GM12878 (cell line): ENCODE data around the gene CCDC137. TPM values are rescaled to one million over a fixed set of nuclear protein-coding genes. Genes with fewer than 3 reads are reported as not detected.

ENCODE experiments used
- ATAC-seq: fragments of 200-7000 bp; cut with Tn5 transposase; 3 replicates; pipeline ENCODE4 v1.9.1; 2020; ENCODE audit warnings: mild to moderate bottlenecking, moderate library complexity
- BruUV-seq: library from RNA; stranded (reverse); fragments of 400-500 nt; replicated peaks from 2 replicates; lab custom pipeline; 2021; lab: Mats Ljungman, UMichigan
- CTCF ChIA-PET: fragments of 300-600 bp; sonication (Branson Sonifier 250); formaldehyde crosslinking; extraction: SDS; loops from one replicate; lab custom pipeline; 2021; ENCODE audit warnings: inconsistent platforms; lab: Yijun Ruan, JAX
- POLR2A ChIA-PET: fragments of 350-600 bp; formaldehyde crosslinking; extraction: SDS; loops from one replicate; lab custom pipeline; 2021; ENCODE audit warnings: inconsistent platforms; lab: Charles Lee
- RAD21 ChIA-PET: fragments of 300-600 bp; sonication (Branson Sonifier 250); formaldehyde crosslinking; loops from one replicate; lab custom pipeline; 2023; ENCODE audit warnings: antibody characterized with exemption; ENCODE audit not compliant: unreplicated experiment; lab: Charles Lee
- SMC1A ChIA-PET: fragments of 300-600 bp; sonication (Branson Sonifier 250); formaldehyde crosslinking; loops from one replicate; lab custom pipeline; 2023; ENCODE audit not compliant: unreplicated experiment, uncharacterized antibody; lab: Charles Lee
- DNase-seq: peaks from one replicate; pipeline ENCODE4 v3.0.0-alpha.2; 2011; ENCODE audit warnings: low read depth, low spot score
- FAIRE-seq: peaks from 3 replicates; lab custom pipeline; 2011; peaks lifted over from hg19 to GRCh38; lab: Jason Lieb, UNC
- H2AFZ ChIP-seq: 2 replicates; pipeline ENCODE4 v1.6.0; 2011; ENCODE audit warnings: low read depth, low read length, control low read depth; ENCODE audit not compliant: control insufficient read depth
- H3K27ac ChIP-seq: 2 replicates; pipeline ENCODE4 v1.5.1; 2011; ENCODE audit warnings: control low read depth; ENCODE audit not compliant: control insufficient read depth, insufficient read depth
- H3K27me3 ChIP-seq, 2 experiments: replicated peaks in 1 of 2; 2 replicates each; pipeline versions ENCODE4 v1.6.0 to v1.6.1; 2011; ENCODE audit warnings: low read length in 1 of 2; ENCODE audit not compliant: control insufficient read depth in 2 of 2, insufficient read depth in 2 of 2
- H3K36me3 ChIP-seq, 2 experiments: 2 replicates each; pipeline ENCODE4 v1.5.1; 2011; ENCODE audit warnings: low read length in 1 of 2; ENCODE audit not compliant: control insufficient read depth in 2 of 2, insufficient read depth in 2 of 2
- H3K4me1 ChIP-seq: 2 replicates; pipeline ENCODE4 v1.6.1; 2011; ENCODE audit warnings: mild to moderate bottlenecking, low read length, moderate library complexity, mixed read lengths; ENCODE audit not compliant: control insufficient read depth, insufficient read depth
- H3K4me2 ChIP-seq: 2 replicates; pipeline ENCODE4 v1.6.0; 2011; ENCODE audit warnings: control low read depth; ENCODE audit not compliant: control insufficient read depth, insufficient read depth
- H3K4me3 ChIP-seq: fragments of 200-600 bp; sonication (generic); 2 replicates; pipeline ENCODE4 v1.5.1; 2016
- H3K79me2 ChIP-seq: 2 replicates; pipeline ENCODE4 v1.6.0; 2011; ENCODE audit warnings: low read length; ENCODE audit not compliant: control insufficient read depth, insufficient read depth
- H3K9ac ChIP-seq: 2 replicates; pipeline ENCODE4 v1.8.0; 2011; ENCODE audit warnings: low read length, control low read depth, mixed read lengths; ENCODE audit not compliant: control insufficient read depth, insufficient read depth
- H3K9me3 ChIP-seq: replicated peaks from 3 replicates; pipeline ENCODE4 v1.5.1; 2011; ENCODE audit warnings: mild to moderate bottlenecking, low read length; ENCODE audit not compliant: control insufficient read depth, insufficient read depth
- H4K20me1 ChIP-seq: 2 replicates; pipeline ENCODE4 v1.6.0; 2011; ENCODE audit not compliant: control insufficient read depth, insufficient read depth
- CEBPB ChIP-seq, 2 experiments: fragments of 150-350 bp in 1 of 2; IDR thresholded peaks; 2 replicates each; pipeline ENCODE4 v1.6.1; 2012 to 2014; ENCODE audit warnings: low read depth in 2 of 2, low read length in 2 of 2, borderline replicate concordance in 1 of 2, inconsistent platforms in 1 of 2
- EP300 ChIP-seq, 2 experiments: fragments of 150-350 bp in 1 of 2; IDR thresholded peaks; 2 replicates each; pipeline ENCODE4 v1.6.1; 2011 to 2012; ENCODE audit warnings: low read depth in 2 of 2, low read length in 2 of 2, borderline replicate concordance in 1 of 2, improper control_type of control experiment in 1 of 2, inconsistent platforms in 1 of 2; ENCODE audit not compliant: control insufficient read depth in 1 of 2
- IKZF2 ChIP-seq, 2 experiments: fragments of 450-650 bp; IDR thresholded peaks; 2 replicates each; pipeline ENCODE4 v1.6.1; 2017; ENCODE audit warnings: mild to moderate bottlenecking in 2 of 2, moderate library complexity in 2 of 2
- NFIC ChIP-seq: IDR thresholded peaks from 2 replicates; pipeline ENCODE4 v1.6.1; 2012; ENCODE audit warnings: low read depth, mild to moderate bottlenecking, inconsistent platforms, low read length, moderate library complexity
- NR2F1 ChIP-seq: fragments of 450-650 bp; conservative IDR thresholded peaks from 2 replicates; pipeline ENCODE4 v1.6.1; 2017; ENCODE audit warnings: mild to moderate bottlenecking
- SREBF2 ChIP-seq: IDR thresholded peaks from 2 replicates; pipeline ENCODE4 v1.6.1; 2012; ENCODE audit warnings: mild to moderate bottlenecking, low read length
- STAT1 ChIP-seq: fragments of 450-650 bp; conservative IDR thresholded peaks from 2 replicates; pipeline ENCODE4 v1.6.1; 2014; ENCODE audit warnings: antibody characterized with exemption, mild to moderate bottlenecking
- TARDBP ChIP-seq: IDR thresholded peaks from 2 replicates; pipeline ENCODE4 v1.6.1; 2016; ENCODE audit warnings: borderline replicate concordance
- ZSCAN29 ChIP-seq: fragments of 450-650 bp; IDR thresholded peaks from 2 replicates; pipeline ENCODE4 v1.6.1; 2017; ENCODE audit warnings: mild to moderate bottlenecking, moderate library complexity
- WGBS: methylation state at CpG from one replicate; pipeline ENCODE4 v1.1.6; 2016; ENCODE audit warnings: low lambda C conversion rate; ENCODE audit not compliant: insufficient replicate concordance, insufficient coverage; ENCODE audit errors: missing lambda C conversion rate; 5-methylcytosine and 5-hydroxymethylcytosine counted together
- in situ Hi-C: fragments of 300-500 bp; cut with MboI; formaldehyde crosslinking; loops from 9 replicates; pipeline ENCODE4 v1.14.3; 2018; ENCODE audit warnings: mixed read lengths
- intact Hi-C: fragments of 100-400 bp; cut with micrococcal nuclease; formaldehyde crosslinking; loops from one replicate; pipeline ENCODE4 v1.14.2; 2022; ENCODE audit not compliant: unreplicated experiment
- polyA plus RNA-seq, 11 experiments: library from polyadenylated mRNA; depleted of rRNA in 4 of 11; unstranded in 6 of 11; stranded (reverse) in 5 of 11; fragments of >200 nt; fragmentation: Nextera tagmentation in 4 of 11; fragmentation: Illumina TruSeq in 1 of 11; extraction: Ambion mirVana in 4 of 11; extraction: Trizol in 1 of 11; gene quantifications; 1 replicate in 1 of 11; 2 replicates in 10 of 11; pipeline versions ENCODE4 v1.2.1 to v1.2.3, GENCODE V29; 2011 to 2016; ENCODE audit warnings: inconsistent platforms in 2 of 11, missing spikeins in 2 of 11, low read depth in 1 of 11
- total RNA-seq, 4 experiments: library from RNA; depleted of rRNA in 3 of 4; stranded (reverse); fragments of >200 nt in 3 of 4; fragmentation: Illumina TruSeq in 1 of 4; extraction: Trizol in 1 of 4; gene quantifications; 2 replicates each; pipeline versions ENCODE4 v1.2.1 to v1.2.3, GENCODE V29; 2013 to 2021
- TF ChIP-seq, protein P1 (sequence below): fragments of 450-650 bp; IDR thresholded peaks from 2 replicates; pipeline ENCODE4 v1.6.1; 2017; ENCODE audit warnings: low read depth, mild to moderate bottlenecking, moderate library complexity
- TF ChIP-seq, protein P2 (sequence below): fragments of 450-650 bp; IDR thresholded peaks from 2 replicates; pipeline ENCODE4 v1.6.1; 2016; ENCODE audit warnings: mild to moderate bottlenecking

Gene CCDC137
- total and polyA plus RNA-seq, 10 of the 15 experiments (the other 5 are each of a cell fraction or from before 2014, with no cell fraction given) = 2.2 to 45.4 (median 22.1) TPM

DNA sequence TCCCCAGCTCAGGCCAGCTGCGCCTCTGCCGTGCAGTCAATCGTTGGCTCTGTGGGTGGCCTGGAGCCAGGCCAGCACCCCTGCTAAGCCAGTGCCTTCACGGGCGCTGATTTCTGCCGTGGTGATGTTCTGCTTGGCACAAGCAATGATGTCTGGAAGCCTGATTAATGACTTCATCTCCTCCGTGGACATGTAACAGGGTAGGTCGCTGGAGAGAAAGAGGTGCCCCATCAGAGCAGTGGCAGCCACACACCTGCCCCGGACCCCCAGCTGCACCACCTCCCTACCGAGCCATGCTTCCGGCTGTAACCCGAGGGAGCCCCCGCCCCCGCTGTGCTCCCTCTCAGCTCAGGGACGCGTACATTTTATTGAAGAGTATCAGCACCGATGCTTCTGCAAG lies 15.1 kb downstream of the CCDC137 start:
- intact Hi-C loops = loop anchor here (2.0 kb wide), 1 partner anchor 21 kb away; the partner anchor contains the start of gene MRPL12
- Histone ChIP-seq H2AFZ (no peak overlapping the region), H3K27ac (no peak overlapping the region), H3K9me3 (no peaks in the 10 kb centered on the region), H3K27me3 (no peaks in the 10 kb centered on the region), H3K4me3 (no peak overlapping the region), H4K20me1 (peaks cover 8% of the 10 kb centered on the region; the same call in 1 of the 2 replicates), H3K79me2 (peaks cover 38% of the 10 kb centered on the region), H3K9ac (no peak overlapping the region), H3K36me3 (peaks cover 0 to 2% of the 10 kb centered on the region in 2 experiments; a peak in 3 of 4 replicates), H3K4me2 (no peak overlapping the region), H3K4me1 (peaks cover 11% of the 10 kb centered on the region)
- no peak for ATAC-seq
- WGBS = 87% methylated on average over 17 of the region's 17 CpGs
- CTCF ChIA-PET = interaction anchor here (1.1 kb wide), 1 partner anchor 12 kb away, joined by 3 read pairs; no protein-coding TSS in a partner anchor
- POLR2A ChIA-PET = interaction anchor here (1.2 to 4.0 kb wide), 2 partner anchors 21 to 22 kb away, joined by 3 to 32 read pairs; partner anchors contain the start of gene MRPL12
- no peak for TF ChIP-seq IKZF2 (IDR thresholded peaks at IDR 0.05)
- TF ChIP-seq NFIC = no peak
- no peak for FAIRE-seq
- DNase-seq = no peak
- SMC1A ChIA-PET = no interaction called here
- RAD21 ChIA-PET = no interaction called here
- no TSS peak for BruUV-seq
- in situ Hi-C loops = no loop called here

DNA sequence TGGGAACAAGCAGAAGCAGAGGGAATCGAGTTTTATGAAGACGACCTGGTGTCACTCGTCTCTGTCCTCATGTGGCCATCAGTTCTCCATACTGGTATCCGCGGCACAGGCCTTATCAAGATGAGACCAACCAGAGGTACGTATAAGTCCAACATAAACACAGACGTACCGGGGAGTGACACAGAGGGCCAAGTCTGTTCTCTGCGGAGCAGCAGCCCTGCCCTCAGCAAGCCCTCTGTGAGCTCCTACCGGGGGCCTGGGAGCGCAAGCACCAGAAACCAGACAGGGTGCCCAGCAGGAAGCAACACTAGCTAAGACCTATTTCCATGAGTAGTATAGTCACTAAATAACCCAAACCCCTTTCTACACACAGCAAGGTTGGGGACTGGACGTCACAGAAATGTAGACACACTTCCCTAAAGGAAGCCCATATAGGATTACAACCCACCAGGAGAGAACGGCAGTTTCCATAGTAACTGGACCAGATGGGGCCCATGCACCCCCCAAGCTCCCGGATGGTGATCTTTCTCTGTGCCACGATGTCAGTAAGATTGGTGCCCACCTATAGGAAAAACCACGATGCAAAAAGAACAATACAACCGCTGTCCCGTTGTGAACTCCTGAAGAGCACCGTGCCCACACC lies 16.1 kb downstream of the CCDC137 start:
- peak overlapping the region; percentile 75 for H3K4me3 ChIP-seq
- no peak for TF ChIP-seq CEBPB (IDR thresholded peaks at IDR 0.05; ENCODE audit: borderline replicate concordance in 1 of 2, low read depth in 2 of 2, low read length in 2 of 2)
- TF ChIP-seq NR2F1 = no peak
- TF ChIP-seq, protein P1, sequence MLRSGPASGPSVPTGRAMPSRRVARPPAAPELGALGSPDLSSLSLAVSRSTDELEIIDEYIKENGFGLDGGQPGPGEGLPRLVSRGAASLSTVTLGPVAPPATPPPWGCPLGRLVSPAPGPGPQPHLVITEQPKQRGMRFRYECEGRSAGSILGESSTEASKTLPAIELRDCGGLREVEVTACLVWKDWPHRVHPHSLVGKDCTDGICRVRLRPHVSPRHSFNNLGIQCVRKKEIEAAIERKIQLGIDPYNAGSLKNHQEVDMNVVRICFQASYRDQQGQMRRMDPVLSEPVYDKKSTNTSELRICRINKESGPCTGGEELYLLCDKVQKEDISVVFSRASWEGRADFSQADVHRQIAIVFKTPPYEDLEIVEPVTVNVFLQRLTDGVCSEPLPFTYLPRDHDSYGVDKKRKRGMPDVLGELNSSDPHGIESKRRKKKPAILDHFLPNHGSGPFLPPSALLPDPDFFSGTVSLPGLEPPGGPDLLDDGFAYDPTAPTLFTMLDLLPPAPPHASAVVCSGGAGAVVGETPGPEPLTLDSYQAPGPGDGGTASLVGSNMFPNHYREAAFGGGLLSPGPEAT = no peak
- TF ChIP-seq STAT1 = no peak
- no peak for TF ChIP-seq ZSCAN29
- TF ChIP-seq SREBF2 = no peak
- TF ChIP-seq TARDBP = no peak
- TF ChIP-seq, protein P2, sequence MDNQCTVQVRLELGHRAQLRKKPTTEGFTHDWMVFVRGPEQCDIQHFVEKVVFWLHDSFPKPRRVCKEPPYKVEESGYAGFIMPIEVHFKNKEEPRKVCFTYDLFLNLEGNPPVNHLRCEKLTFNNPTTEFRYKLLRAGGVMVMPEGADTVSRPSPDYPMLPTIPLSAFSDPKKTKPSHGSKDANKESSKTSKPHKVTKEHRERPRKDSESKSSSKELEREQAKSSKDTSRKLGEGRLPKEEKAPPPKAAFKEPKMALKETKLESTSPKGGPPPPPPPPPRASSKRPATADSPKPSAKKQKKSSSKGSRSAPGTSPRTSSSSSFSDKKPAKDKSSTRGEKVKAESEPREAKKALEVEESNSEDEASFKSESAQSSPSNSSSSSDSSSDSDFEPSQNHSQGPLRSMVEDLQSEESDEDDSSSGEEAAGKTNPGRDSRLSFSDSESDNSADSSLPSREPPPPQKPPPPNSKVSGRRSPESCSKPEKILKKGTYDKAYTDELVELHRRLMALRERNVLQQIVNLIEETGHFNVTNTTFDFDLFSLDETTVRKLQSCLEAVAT = no peak
- TF ChIP-seq EP300 (IDR thresholded peaks at IDR 0.05; ENCODE audit: borderline replicate concordance in 1 of 2, control insufficient read depth in 1 of 2, low read depth in 2 of 2, low read length in 2 of 2) = no peak
- no peak for FAIRE-seq
- SMC1A ChIA-PET = interaction anchor here (1.1 kb wide), 1 partner anchor 30 kb away, joined by 3 read pairs; no protein-coding TSS in a partner anchor
- RAD21 ChIA-PET = interaction anchor here (0.6 to 1.9 kb wide), 6 partner anchors 17 to 1034 kb away, joined by 3 to 6 read pairs (median 4); partner anchors contain the start of genes FN3KRP and MRPL12
- peaks cover 11% of the 10 kb centered on the region for H3K4me1 ChIP-seq
- no TSS peak for BruUV-seq
- H3K9ac ChIP-seq = peak overlapping the region; percentile 74
- POLR2A ChIA-PET = interaction anchor here (1.0 to 4.0 kb wide), 3 partner anchors 17 to 29 kb away, joined by 3 to 32 read pairs (median 6); partner anchors contain the start of gene MRPL12
- peaks cover 8% of the 10 kb centered on the region; the same call in 1 of the 2 replicates for H4K20me1 ChIP-seq
- intact Hi-C loops (loop anchor here (2.0 kb wide), 1 partner anchor 20 kb away; the partner anchor contains the start of gene MRPL12), in situ Hi-C loops (no loop called here)
- ATAC-seq = no peak
- H3K9me3 ChIP-seq = no peaks in the 10 kb centered on the region
- H3K27me3 ChIP-seq = no peaks in the 10 kb centered on the region
- H3K36me3 ChIP-seq = peaks cover 0 to 7% of the 10 kb centered on the region in 2 experiments; a peak in 3 of 4 replicates
- peak overlapping the region; percentile 72 for H3K4me2 ChIP-seq
- CTCF ChIA-PET = interaction anchor here (1.1 to 1.5 kb wide), 3 partner anchors 8 to 82 kb away, joined by 3 to 5 read pairs (median 4); no protein-coding TSS in a partner anchor
- H2AFZ ChIP-seq = no peak overlapping the region
- peak overlapping the region; percentile 36; the same call in 1 of the 2 replicates for H3K27ac ChIP-seq
- H3K79me2 ChIP-seq = peaks cover 38% of the 10 kb centered on the region
- DNase-seq = no peak
- 46% methylated on average over 19 of the region's 19 CpGs for WGBS
